GM19452 (cell line): Measurements from ENCODE around the gene DRC3.
"Not testable (repeated sequence)": the region's sequence is repeated elsewhere in the genome, so short reads cannot be mapped to it uniquely, and the experiment has no call there.

Source experiments
- ATAC-seq: cut with Tn5 transposase; IDR thresholded peaks from one replicate; pipeline ENCODE4 v1.9.1; 2021; ENCODE audit not compliant: unreplicated experiment

DRC3 gene

DNA sequence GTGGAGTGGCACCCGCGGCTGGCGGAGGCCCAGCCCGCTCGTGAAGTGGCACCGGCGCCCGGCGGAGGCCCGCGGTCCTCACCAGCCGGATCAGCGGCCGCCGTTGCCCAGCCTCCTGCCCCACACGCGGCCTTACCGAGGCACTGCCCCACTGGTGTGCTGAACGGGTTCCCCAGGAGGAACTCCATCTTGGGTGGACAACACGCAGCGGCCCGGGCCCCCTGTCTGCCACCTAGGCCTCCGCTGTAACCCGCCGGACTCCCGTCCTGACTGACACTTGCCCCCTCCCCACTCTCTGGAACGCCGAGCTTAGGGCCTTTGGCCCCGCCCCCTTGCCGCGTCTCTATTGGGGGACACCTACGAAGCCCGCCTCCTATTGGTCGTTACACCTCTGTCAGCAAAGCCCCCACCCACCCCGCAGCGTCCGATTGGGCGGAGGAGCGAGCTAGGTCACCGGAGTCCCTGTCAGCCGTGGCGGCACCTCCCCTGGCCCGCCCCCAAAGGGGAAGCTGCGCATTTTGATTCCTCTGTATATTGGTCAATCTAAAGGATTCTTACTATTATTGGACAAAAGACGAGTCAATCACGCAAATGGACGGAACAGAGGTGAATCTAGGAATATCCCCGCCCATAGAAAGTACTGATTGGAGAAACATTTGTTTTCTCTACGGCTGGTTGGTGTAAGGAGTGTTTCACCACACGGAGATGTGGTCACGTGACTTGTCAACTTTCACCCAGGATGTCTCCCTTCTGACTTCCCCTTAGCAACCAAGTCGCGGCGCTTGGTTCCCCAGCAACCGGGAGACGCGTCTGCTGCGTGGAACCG lies at the start of gene DRC3, which contains the start of gene TOM1L2:
Gene DRC3, plus strand, starts transcription at position 737 of the 826 bp plus-strand sequence. CDS start 4,737 bp downstream, outside the sequence.
Gene TOM1L2, minus strand, starts transcription at position 275 of the 826 bp plus-strand sequence. Its CDS starts 87 bp downstream, at position 188.
- ATAC-seq = peak; percentile 94

DNA sequence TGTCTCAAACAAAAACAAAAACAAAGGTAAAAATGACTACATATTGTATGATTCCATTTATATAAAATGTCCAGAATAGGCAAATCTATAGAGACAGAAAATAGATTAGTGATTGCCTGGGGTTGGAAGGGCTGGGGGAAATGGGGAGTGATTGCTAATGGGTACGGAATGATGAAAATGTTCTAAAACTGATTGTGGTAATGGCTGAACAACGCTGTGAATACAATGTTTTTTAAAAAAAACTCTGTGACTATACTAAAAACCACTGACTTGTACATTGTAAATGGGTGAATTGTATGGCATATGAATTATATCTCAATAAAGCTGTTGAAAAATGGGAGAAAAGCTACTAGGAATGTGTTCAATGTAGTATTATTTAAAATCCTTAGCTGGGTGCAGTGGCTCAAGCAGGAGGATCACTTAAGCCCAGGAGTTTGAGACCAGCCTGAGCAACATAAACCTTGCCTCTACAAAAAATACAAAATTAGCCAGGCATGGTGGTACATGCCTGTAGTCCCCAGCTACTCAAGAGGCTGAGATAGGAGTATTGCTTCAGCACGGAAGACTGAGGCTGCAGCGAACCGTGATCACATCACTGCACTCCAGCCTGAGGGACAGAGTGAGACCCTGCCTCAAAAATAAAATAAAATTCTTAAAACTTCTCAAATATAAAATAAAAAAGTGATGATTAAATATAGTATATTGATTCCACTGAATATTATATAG lies 48.4 kb upstream of the DRC3 start:
- ATAC-seq = no peak

DNA sequence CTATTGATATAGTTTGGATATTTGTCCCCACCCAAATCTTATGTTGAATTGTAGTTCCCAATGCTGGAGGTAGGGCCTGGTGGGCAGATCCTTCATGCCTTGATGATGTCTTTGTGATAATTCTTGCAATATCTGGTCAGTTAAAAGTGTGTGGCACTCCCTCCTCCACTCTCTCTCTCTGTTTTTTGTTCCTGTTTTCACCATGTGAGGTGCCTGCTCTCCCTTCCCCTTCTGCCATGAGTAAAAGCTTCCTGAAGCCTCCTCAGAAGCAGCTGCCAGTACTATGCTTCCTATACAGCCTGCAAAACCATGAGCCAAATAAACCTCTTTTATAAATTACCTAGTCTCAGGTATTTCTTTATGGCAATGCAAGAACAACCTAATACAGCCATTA lies 47.8 kb upstream of the DRC3 start:
- ATAC-seq = no peak

DNA sequence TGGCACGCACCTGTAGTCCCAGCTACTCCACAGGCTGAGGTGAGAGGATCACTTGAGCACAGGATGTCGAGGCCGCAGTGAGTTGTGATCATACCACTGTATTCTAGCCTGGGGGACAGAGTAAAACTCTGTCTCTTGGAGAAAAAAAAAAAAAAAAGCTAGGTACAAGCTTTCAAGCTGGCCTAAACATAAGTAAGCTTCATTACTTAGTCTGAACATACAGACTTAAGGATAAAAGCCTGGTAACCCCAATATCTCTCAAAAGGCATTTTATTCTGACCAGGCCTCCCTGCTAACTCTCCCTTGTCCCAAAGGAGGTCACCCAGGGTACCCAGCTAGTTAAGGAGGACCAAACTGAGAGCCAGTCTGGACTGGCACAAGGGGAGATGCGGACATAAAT lies 46.6 kb upstream of the DRC3 start:
- no peak for ATAC-seq

DNA sequence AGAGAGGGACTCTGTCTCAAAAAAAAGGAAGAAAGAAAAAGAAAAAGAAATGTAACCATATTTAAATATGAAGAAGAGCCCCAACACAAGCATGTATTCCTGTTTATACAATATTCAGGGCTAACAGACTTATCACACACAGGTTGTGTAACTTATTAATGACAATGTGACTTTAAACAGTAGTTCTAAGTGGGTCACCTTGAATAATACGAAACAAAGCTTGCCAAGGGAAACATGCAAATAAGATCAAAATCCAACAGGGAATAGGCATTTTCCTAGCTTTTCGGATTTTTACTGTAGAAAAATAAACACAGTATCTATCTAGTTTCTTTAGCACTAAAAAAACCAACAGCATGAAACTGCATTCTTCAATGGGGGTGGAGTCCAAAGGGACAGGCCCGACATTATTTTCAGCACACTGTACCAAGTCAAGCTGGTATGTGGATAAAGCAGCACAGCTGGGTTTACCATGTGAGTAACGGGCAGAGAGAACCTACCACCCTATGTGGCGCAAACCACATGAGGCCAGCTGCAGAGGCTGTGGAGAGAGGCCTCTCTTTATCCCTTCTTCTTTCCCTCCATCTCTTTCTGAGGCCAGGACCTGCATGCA lies 45.7 kb upstream of the DRC3 start:
- no peak for ATAC-seq

GRCh38 chr17:17928398-17929287 lies 44.0 kb upstream of the DRC3 start:
- no peak for ATAC-seq

- ATAC-seq = no peak
Observed at GRCh38 chr17:17929655-17930380, 42.8 kb upstream of the DRC3 start.

- no peak for ATAC-seq
Observed at GRCh38 chr17:17930674-17931073, 42.0 kb upstream of the DRC3 start.

GRCh38 chr17:17931159-17931558 lies 41.5 kb upstream of the DRC3 start:
- ATAC-seq = no peak

DNA sequence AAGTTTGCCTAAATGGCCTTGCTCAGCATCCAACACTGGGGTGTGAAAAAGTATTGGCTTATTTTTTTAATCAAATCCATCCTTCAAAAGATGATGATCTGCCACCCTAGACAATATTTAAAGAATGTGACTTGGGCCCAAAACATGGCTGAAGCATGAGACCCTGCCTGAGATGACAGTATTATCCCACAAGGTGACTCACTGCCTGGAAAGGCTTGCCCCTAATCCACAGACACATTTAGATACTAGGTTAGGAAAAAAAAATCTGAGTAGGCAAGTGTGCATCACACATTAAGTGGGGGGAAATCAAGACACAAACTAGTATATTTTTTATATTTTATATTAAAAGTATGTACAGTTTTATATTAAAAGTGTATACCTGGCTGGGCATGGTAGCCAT lies 38.9 kb upstream of the DRC3 start:
- ATAC-seq = no peak

GRCh38 chr17:17934214-17934613 lies 38.4 kb upstream of the DRC3 start:
- ATAC-seq = no peak

DNA sequence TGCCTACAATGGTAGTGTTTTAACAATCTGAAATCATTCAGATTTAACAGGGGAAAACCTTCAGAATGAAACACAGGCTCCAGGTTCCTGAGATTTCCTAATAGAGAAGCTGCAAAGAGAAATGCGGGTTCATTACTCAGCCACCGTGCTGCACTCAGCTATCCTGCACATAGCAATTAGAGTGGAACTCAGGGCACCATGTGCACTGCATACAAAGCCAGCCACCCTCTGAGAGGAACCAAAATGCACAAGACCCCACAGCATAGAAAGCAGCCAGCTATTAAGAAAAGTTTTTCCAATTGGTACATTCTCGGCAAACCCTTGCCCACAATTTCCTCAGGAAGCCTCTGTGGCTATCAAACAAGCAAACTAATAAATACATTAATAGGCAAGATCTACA lies 37.9 kb upstream of the DRC3 start:
- no peak for ATAC-seq

DNA sequence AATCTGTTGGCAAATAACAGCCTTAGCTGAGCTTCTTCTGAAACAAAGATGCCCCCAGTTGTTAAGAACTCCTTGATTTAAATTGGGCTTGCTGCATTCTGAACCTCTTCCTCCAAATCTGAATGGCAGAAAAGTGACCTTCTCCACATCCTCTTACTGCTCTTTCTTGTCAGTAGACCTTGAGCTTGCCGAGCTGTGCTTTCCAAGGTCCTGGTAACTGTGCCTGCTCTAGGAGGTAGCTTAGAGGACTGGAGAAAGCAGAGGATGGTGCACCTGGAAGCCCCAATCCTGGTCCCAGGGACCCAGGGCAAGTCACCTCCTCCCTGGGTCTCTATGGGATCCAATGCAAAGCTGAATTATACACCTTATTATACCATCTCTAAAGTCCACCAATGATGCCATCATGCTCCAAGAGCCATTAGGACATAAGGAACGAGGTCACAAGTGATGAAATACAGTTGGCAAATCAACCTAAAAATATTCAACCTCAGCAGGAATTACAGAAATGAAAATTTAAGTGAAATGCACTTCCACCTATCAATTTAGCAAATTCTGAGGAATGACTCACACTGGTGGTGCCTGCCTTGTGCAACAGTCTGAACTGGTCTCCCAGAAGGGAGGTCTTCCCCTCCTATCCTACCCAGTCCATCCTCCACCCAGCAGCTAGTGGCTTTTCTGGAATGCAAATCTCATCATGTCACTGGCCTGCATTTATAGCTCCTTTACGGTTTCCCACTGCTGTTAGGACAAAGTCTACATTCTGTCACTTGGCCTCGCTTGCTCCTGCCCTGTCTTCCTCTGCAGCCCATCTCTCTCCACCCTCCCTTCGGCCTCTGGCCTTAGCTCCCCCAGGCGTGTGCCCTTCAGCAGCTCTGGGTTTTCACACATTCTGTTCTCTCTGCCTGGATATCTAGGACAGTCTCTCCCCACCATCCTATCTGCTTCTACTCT lies 37.1 kb upstream of the DRC3 start:
- no peak for ATAC-seq

- no peak for ATAC-seq
Observed at GRCh38 chr17:17937201-17937853, 35.3 kb upstream of the DRC3 start.

DNA sequence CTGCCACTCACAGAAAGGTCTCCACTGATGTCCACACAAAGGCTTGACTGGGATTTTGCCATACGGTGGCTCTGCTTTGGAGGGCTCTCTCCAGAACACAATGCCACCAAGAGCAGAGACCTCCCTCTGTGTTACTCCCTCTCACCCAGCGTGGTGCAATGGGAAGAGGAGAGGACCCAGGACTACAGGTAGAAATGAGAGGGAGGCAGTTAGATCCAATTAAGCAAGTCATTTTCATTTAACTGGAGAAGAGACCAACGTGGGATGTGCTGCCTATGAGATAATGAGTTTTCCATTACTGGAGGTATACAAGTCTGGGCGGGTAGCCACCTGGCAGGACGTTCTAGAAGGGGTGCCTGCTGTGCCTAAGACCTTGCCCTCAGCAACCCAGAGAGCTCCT lies 34.7 kb upstream of the DRC3 start:
- ATAC-seq = no peak

DNA sequence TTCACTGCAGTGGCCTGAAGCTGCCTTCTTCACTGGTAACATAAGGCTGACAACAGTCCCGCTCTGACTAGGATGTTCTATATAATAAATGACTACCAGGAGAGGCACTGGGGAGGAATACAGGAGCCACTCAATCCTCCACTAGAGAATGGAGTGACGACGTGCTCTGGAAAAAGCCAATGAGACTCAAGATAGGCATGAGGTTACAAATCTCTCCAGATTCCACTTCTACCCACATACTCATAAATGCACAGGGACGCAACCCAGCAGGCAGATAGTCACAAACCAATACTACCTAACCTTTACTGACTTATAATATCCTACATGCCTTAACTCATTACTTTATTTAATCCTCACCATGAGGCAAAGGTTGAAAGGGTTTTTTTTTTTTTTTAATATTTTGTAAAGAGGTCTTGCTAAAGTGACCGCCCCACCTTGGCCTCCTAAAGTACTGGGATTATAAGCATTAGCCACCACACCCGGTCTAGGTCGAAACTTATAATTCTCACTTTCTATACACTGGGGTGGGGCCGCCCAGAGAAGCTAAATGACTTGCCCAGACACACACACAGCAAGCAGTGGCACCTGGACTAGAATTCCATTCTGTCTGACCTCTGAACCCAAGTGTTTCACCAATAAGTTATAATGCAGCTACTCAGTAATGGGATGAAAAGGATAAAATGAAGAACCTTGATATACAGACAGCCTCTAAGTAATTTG lies 34.1 kb upstream of the DRC3 start:
- ATAC-seq = no peak

DNA sequence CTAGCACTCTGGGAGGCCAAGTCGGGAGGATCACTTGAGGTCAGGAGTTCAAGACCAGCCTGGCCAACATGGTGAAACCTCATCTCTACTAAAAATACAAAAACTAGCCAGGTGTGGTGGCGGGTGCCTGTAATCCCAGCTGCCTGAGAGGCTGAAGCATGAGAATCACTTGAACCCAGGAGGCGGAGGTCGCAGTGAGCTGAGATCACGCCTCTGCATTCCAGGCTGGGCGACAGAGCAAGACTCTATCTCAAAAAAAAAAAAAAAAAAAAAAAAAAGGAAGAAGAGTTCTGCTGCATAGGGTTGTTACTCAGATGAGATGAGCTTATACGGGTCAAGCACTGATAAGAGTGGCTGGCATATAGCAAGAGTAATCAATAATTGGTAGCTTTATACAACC lies 32.7 kb upstream of the DRC3 start:
- not testable (repeated sequence) for ATAC-seq

DNA sequence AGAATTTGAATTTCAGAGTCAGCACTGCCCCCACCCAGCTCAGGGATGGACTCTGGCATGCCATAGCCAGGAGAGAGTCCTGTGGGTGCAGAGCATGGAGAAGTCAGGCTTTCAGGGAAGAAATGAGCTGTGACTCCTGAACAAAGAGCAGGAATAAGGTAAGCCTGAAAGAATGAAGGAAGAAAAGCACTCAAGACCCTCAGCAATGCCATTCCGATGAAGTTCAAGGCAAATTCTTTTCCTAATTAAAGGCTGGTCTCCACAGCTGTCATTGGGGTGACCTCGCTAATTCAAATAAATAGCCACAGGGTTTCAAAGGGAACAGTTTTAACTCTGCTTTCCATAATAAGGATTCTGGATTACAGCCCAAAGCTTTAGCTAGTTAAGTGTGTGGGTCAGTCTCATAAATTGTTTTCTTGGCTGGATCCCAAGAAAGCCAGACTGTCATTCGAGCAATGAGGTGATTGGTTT lies 32.2 kb upstream of the DRC3 start:
- ATAC-seq = no peak
